NCI-H2029 (cell line): ENCODE results near the gene C11orf86.

Experiments
- DNase-seq: peaks from one replicate; lab custom pipeline; 2025; lab: John Stamatoyannopoulos, UW

C11orf86 gene

GRCh38 chr11:67025750-67026149, 50.6 kb downstream of the C11orf86 start:
- DNase-seq = no peak
